GM19463 (cell line): ENCODE data around the gene DUSP3.

Source experiments
- ATAC-seq: cut with Tn5 transposase; IDR thresholded peaks from one replicate; pipeline ENCODE4 v1.9.1; 2021; ENCODE audit warnings: mild to moderate bottlenecking, moderate library complexity; ENCODE audit not compliant: unreplicated experiment

DUSP3 gene

DNA sequence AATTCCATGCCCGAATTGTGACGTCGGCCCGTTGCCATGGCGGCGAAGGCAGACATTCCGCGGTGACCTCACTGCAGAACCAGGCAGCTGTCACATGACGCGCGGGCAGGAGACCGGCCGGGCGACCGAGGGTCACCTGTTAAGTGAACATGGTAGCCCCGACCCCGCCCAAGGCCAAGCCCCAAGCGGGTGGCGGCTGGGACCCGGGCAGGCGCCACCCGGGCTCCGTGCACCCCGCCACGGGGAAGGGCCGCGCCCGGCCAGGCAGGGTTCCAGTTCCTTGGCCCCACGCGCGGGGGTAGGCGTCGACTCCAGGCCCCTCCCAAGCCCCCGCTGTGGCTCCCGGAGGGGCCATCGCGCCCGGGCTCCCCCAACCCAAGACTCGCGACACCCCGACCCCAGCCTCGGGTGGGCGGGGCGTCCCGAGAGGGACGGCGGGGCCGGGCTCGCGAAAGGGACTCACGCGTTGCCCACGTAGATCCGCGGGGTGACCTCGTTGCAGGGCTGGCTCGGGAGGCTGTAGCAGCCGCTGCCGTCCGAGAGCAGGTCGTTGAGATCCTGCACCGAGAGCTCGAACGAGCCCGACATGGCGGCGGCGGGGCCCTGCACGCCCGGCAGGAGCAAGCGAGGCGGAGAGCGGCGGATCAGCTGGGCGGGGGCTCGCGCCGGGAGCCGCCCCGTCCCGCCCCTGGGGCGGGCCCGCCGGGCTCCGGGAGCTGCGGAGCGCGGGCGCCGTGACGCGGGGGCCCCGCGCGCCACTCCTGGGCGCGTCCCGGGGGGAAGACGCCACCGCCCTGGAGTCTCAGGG, at the start of gene DUSP3:
TSS of gene DUSP3 (minus strand) at position 641 of the 808 bp plus-strand sequence. CDS start at position 588, 53 bp downstream.
- peak; percentile 83 for ATAC-seq

DNA sequence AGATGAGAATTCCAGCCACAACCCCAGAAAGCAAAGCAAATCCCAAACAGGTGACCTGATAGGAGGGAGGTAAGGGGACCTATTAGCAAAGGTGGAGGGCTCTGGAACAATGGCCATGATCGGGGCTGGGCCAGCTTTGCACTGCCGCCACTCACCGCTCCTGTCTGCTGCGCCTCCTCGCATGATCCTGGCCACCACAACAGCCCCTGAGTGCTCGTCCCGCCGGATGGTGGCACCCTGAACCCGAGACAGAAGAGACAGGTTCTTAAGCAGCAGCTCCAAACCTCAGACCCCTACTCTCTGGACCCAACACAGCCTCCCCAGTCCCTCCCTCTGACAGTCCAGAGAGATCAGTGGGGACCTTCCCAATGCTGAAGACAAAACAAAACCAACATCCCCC, 48.8 kb upstream of the DUSP3 start:
- no peak for ATAC-seq

- no peak for ATAC-seq
These were observed 47.4 kb upstream of the DUSP3 start for GRCh38 chr17:43826206-43826605.

- ATAC-seq = no peak
These were observed 46.8 kb upstream of the DUSP3 start for GRCh38 chr17:43825567-43825966.

DNA sequence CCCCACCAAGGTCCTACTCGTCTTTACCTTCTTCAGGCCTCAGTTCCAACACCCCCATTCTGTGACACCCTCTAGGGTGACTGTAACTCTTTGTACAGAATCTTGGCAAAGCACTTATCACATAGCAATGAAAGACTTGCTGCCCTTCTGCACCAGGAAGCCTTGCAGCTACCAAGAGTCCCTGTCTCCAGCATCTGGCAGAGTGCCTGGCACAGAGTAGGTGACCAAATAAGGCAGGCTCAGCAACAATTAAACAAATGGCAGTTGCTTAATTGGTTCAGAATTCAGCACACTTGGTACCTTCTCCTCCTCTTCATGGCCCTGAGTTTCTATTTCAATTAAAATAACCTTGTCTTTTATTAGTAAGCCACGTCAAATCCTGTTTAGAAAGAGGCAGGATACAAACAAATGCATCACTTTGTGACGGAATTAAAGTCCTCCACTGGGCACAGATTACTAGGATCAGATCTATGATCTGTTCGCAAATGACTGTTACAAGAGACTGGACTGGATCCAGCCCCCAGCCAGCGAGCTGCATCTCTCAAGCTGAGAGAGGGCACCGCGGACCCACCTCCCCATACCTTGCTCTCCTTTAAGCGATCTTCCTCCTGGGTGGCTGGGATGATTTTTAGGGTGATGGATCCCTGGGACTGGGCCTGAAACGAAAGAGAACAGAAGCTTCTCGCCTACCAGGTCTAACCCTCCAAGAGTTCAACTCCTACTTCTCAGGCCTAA, 44.7 kb upstream of the DUSP3 start:
- no peak for ATAC-seq

DNA sequence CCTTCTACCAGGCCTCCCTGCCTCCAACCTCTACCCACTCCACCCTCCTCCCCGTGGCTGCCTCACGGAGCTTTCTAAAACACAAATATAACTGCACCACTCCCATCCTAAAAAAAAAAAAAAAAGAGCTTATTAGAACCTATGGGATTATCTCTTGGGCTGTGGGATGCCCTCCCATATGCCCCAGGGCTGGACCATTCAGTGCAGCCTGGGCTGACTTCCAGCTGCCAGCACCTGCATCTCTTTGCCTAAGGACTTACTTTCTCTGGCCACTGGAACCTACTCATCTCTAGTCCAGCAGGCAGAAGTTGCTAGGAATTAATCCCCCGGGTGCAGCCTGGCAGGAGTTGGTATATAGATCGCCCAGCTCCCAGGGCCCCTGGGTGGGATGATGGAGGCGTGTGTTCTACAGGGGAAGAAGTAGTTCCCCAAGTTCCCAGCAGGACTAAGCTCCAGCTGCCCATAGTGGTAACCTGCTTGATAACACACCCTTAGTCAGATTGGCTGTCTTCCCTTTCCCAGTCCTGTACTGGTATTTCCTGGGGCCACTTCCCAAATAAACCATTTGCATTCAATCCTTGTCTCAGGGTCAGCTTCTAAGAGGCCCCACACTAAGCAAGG, 43.9 kb upstream of the DUSP3 start:
- no peak for ATAC-seq

GRCh38 chr17:43820759-43821158, 42.0 kb upstream of the DUSP3 start:
- ATAC-seq = no peak

- ATAC-seq = no peak
These were observed 40.2 kb upstream of the DUSP3 start for GRCh38 chr17:43818966-43819365.

GRCh38 chr17:43817826-43818225, 39.0 kb upstream of the DUSP3 start:
- no peak for ATAC-seq

DNA sequence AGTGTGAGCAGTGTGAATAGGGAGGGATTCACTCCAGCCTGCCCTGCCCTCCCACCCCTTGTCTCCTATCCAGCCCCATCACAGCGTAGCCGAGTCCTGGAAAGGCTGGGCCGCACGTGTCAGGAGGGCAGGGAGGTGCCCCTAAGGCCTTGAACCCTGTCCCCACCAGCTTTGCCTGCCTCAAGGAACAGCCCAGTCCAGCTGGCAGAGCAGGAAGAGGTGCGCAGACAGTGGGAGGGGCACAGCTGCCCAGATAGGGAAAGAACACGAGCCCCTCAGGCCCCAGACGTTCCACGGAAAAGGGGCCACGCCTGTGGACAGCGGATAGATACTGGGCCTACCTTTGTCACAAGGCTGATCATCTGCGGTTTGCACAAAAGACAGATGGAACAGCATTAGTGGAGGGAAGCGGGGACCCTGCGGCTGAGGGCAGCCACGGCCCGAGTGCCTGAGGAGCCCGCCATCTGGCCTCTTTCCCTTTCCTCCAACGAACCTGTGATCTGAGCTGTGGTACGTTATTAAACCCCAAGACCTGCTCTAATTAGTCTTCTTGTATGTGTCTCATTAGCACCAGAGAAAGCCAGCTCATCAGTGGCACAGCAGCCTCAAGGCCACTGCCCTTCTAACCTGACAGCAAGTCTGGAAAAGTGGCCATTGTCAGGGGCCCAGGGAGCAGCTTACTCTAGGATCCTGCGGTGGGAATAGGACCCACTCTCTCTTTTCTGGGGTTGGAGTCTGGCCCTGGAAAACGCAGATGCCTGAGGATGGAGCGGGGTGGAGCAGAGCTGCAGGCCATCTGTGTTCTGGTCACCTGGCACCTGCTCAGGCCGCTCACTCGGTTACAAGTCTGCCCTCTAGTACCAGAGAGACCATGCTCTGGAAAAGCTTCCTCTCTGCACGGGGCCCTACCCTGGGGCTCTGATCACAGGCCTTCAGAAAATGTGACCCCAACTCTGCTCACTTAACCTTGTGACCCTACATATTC, 37.9 kb upstream of the DUSP3 start:
- no peak for ATAC-seq

GRCh38 chr17:43814714-43815113, 35.9 kb upstream of the DUSP3 start:
- ATAC-seq = no peak

DNA sequence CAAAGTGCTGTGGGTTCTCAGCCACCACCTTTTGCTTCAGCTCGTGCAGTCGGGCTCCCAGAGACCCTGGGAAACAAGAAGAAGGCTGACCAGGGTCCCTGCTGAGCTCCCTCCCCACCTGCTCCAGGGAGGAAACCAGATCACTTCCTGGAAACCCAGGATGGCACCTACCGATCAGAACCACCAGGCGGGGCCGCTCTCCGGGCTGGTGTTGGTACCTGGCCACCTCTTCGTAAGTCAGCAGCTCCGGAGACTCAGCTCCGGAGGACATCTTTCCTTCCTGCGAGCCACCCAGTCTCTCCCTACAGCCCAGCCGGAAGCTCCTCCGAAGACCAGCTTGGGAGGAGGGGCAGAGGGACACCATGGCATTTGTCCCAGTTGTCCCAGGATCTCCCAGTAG, 35.2 kb upstream of the DUSP3 start:
- no peak for ATAC-seq

DNA sequence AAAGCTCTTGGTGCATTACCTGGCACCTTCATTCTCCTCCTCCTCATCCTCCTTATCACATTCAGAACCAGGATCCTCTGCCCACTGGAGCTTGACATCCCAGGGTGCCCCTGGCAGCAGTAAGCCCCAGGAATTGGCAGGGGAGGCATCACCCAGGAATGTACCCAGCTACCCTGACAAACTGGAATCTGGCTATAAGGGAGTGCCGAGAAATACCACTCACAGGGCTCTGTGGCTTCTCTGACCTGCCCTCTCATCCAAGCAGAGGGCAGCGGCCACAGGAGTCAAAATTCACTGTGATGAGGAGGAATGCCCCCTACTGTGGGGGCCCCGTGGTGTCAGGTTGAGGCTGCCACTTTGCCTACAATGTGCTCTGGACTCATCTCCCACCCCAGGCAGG, 34.6 kb upstream of the DUSP3 start:
- no peak for ATAC-seq

DNA sequence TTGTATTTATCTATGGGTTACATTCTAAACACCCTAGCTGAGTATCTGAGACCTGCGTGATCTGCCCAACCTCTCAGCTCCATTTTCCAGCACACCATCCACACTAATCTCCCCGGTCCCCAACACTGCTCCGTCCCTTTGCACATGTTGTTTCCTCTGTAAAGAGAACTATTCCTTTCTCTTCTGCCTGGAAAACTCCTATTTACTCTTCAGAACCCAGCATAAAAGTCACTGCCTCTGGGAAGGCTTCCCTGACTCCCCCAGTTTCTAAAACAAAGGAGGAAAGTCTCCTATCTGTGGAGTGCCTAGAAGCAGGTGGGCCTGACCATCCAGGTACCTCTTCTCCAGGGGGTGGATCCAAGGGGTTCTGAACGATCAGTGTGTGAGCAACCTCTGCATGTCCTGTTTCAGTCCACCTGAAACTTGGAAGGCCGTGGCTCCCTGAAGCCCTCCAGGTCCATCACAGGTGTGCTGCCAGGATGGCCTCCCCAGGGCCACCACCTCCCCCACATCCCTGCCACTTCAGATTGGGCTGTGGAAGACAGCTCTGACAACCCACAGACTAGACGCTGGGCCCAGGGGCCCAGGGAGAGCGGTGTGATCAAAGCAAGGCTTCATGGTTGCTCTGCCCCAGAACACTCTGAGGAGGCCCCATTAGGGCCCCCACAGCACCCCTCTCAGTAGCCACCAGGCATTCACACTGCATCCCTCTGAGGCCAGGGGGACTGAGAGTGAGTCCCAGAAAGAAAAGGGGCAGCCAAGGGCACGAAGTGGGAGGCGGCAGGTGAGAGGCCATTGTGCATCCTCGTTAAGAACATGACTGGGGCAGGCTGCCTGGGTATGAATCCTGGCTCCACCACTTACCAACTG, 33.9 kb upstream of the DUSP3 start:
- ATAC-seq = no peak

DNA sequence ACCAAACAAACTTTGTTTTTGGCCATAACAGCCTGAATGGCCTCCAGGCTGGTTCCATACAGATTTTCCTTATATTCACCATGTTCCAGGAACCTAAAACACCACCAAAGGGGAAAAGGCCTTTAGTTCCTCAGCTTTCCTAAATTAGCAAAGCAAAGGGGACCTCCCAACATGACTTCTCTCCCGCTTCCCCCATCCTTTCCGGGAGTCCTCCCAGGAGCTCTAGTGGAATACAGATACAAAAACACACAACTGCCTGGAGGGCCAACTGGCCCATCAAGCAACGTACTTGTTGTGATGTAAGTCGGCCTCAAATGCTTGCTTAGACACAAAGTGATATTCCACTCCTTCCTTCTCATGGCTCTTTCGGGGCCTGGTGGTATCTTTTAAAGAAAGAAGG, 32.0 kb upstream of the DUSP3 start:
- no peak for ATAC-seq

- no peak for ATAC-seq
These were observed 31.5 kb upstream of the DUSP3 start for GRCh38 chr17:43810226-43810715.

DNA sequence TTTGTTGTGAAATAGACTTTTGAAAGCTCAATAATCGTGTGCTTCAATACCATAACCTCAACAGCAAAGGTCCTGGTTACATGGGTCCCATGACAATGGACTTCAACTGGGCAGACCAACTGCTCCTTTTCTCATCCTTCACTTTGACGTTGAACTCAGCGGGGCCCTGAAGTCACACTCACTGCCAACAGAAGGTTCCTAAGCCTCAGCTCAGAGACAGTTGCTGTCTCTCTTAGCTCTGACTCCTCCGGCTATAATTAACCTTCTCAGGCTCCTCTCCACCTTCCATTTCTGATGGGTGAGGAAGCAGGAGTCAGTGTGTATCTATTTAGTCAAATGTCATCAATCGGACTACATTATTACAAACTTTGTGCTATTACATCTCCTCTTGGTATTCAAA, 30.3 kb upstream of the DUSP3 start:
- no peak for ATAC-seq

GRCh38 chr17:43808076-43808475, 29.3 kb upstream of the DUSP3 start:
- ATAC-seq = no peak

- no peak for ATAC-seq
These were observed 26.3 kb upstream of the DUSP3 start for GRCh38 chr17:43805117-43805516.

- ATAC-seq = no peak
These were observed 25.0 kb upstream of the DUSP3 start for GRCh38 chr17:43803758-43804157.
